Activated CD4-positive, CD25-positive, alpha-beta regulatory T cell (primary cell): Measurements from ENCODE around the gene COG5.
"Not testable (repeated sequence)": the region's sequence is repeated elsewhere in the genome, so short reads cannot be mapped to it uniquely, and the experiment has no call there.

ENCODE experiments used
- DNase-seq, 4 experiments: peaks; one replicate each; lab custom pipeline; 2025; lab: John Stamatoyannopoulos, UW

Gene COG5

GRCh38 chr7:107158028-107158427 lies 405.7 kb downstream of the COG5 start:
- no peak for DNase-seq

GRCh38 chr7:107157091-107157490 lies 406.6 kb downstream of the COG5 start:
- DNase-seq: no peak

- not testable (repeated sequence) for DNase-seq
Measured at GRCh38 chr7:107155726-107156125, 408.0 kb downstream of the COG5 start.

GRCh38 chr7:107154826-107155225 lies 408.9 kb downstream of the COG5 start:
- no peak for DNase-seq

- no peak for DNase-seq
Measured at GRCh38 chr7:107152011-107152410, 411.7 kb downstream of the COG5 start.
